GM12801 (cell line): Measurements from ENCODE around the gene LHPP.

Source experiments
- CTCF ChIP-seq: IDR thresholded peaks from one replicate; pipeline ENCODE4 v1.5.1; 2011; ENCODE audit warnings: control low read depth; ENCODE audit not compliant: insufficient read length; ENCODE audit errors: extremely low read depth

Gene LHPP

GRCh38 chr10:124512600-124512999 is 51.0 kb downstream of the LHPP start:
- no peak for TF ChIP-seq CTCF

- TF ChIP-seq CTCF = no peak
These were observed 53.8 kb downstream of the LHPP start for GRCh38 chr10:124515244-124515970.

- TF ChIP-seq CTCF = no peak
These were observed 54.6 kb downstream of the LHPP start for GRCh38 chr10:124516181-124516580.

GRCh38 chr10:124516746-124517397 is 55.2 kb downstream of the LHPP start:
- TF ChIP-seq CTCF = no peak

- no peak for TF ChIP-seq CTCF
These were observed 55.8 kb downstream of the LHPP start for GRCh38 chr10:124517461-124517860.

GRCh38 chr10:124517931-124518330 is 56.3 kb downstream of the LHPP start:
- no peak for TF ChIP-seq CTCF

GRCh38 chr10:124518366-124518765 is 56.7 kb downstream of the LHPP start:
- no peak for TF ChIP-seq CTCF
